Measurements from ENCODE around the gene PIERCE2.
A peak's percentile ranks its signal among the peaks of the same experiment; 100 is the strongest.
"Not testable (repeated sequence)": the region's sequence is repeated elsewhere in the genome, so short reads cannot be mapped to it uniquely, and the experiment has no call there.

PIERCE2 gene

DNA sequence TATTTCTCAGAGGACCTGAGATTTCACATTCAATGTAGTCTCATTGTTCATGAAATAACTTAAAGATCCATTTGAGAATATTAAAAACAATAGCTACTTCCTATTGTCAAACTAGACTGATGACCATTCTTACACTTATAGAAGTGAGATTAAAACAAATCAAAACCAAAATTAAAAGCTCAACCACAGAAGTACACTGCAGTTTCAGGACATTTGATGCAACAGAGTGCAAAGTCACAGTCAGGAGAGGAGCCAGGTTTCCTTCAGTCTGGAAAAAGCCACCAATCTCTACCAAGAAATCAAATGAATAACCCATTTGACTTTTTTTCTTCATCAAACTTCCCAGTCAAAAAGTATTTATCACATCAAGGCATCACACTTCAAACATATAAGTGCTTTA is 5.6 kb upstream of the PIERCE2 start:
- peak overlapping the region; percentile 97 to 98 for H3K27ac Mint-ChIP-seq
- no peaks in the 10 kb centered on the region for H3K9me3 Mint-ChIP-seq
- ATAC-seq (peak; percentile 87), DNase-seq (peak; percentile 5 to 21)
- H3K27me3 Mint-ChIP-seq, result no peaks in the 10 kb centered on the region
- H3K4me1 Mint-ChIP-seq, result peaks cover 60% of the 10 kb centered on the region
- H3K4me3 Mint-ChIP-seq, result peak overlapping the region; percentile 36 to 79

DNA sequence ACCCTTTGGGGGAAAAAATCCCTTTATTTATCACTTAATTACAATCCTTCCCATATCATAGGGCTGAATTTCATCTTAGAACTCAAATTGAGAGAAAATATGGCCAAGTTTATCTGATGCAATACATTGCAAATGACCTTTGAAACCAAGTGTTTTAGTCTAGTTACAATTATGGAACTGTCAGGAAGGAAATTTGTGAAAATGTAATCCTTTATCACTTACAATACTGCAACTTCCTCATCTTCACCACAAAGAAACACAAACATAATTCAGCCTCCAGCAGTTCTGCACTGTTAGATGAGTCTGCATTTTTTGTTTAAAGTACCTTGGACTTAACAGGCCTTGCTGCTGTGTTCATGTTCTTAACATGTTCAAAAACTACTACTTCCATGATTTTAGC is 4.8 kb upstream of the PIERCE2 start:
- DNase-seq (no peak), ATAC-seq (no peak)
- Mint-ChIP-seq H3K27ac (peak overlapping the region; percentile 97 to 98), H3K27me3 (no peaks in the 10 kb centered on the region), H3K4me1 (peaks cover 60% of the 10 kb centered on the region), H3K4me3 (peak overlapping the region; percentile 25 to 79), H3K9me3 (no peaks in the 10 kb centered on the region)

DNA sequence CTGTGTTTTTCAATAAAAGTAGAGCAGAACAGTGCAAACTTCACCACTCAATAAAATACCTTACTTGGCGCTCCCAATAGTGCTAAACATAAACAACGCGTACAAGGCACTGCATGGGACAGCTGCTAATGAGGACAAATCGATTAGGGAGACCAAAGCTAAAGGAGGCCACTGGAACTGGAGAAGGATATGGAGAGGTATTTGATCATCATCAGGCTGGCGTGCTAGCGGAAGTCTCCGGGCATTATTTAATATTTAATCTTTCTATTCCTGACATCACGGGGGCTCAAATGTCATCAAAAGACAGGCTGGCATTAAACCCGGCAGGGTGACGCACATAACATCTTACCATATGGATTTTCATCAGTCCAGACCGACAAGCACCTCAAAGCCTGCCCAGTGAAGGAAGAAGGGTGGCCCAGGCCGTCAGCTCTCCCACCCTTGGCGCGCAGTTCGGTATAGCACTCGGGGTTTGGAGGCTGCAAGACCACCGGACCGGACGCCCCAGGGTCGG is 740 bp upstream of the PIERCE2 start:
- peak overlapping the region; percentile 92 to 94 for H3K27ac Mint-ChIP-seq
- no peaks in the 10 kb centered on the region for H3K27me3 Mint-ChIP-seq
- H3K4me1 Mint-ChIP-seq, result peaks cover 41% of the 10 kb centered on the region
- peak; percentile 47 for ATAC-seq
- H3K9me3 Mint-ChIP-seq, result no peaks in the 10 kb centered on the region
- no peak for DNase-seq
- peak overlapping the region; percentile 92 to 94 for H3K4me3 Mint-ChIP-seq

DNA sequence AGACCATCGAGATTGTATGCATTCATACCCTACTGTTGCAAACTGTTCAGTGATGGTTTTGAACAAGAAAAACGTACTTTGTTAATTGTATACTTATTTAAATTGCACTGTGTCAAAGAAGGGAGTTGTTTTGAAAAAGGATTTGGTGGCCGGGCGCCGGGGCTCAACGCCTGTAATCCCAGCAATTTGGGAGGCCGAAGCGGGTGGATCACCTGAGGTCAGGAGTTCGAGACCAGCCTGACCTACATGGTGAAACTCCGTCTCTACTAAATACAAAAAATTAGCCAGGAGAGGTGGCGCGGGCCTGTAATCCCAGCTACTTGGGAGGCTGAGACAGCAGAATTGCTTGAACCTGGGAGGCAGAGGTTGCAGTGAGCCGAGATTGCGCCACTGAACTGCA is 681 bp downstream of the PIERCE2 start:
- Mint-ChIP-seq H3K27ac (peak overlapping the region in 1 of 2 donors; percentile 93), H3K4me3 (peak overlapping the region; percentile 46 to 94), H3K4me1 (peaks cover 26% of the 10 kb centered on the region)
- ATAC-seq, DNase-seq, H3K9me3 Mint-ChIP-seq, H3K27me3 Mint-ChIP-seq: not testable (repeated sequence)

DNA sequence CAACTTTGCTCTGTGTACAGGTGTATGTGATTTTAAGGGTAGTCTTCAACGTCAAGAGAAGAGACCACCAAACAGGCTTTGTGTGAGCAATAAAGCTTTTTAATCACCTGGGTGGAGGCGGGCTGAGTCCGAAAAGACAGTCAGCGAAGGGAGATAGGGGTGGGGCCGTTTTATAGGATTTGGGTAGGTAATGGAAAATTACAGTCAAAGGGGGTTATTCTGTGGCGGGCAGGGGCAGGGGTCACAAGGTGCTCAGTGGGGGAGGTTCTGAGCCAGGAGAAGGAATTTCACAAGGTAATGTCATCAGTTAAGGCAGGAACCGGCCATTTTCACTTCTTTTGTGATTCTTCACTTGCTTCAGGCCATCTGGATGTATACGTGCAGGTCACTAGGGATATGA is 9.4 kb downstream of the PIERCE2 start:
- not testable (repeated sequence) for DNase-seq, H3K4me3 Mint-ChIP-seq, H3K27me3 Mint-ChIP-seq, H3K4me1 Mint-ChIP-seq, ATAC-seq, H3K27ac Mint-ChIP-seq, H3K9me3 Mint-ChIP-seq

DNA sequence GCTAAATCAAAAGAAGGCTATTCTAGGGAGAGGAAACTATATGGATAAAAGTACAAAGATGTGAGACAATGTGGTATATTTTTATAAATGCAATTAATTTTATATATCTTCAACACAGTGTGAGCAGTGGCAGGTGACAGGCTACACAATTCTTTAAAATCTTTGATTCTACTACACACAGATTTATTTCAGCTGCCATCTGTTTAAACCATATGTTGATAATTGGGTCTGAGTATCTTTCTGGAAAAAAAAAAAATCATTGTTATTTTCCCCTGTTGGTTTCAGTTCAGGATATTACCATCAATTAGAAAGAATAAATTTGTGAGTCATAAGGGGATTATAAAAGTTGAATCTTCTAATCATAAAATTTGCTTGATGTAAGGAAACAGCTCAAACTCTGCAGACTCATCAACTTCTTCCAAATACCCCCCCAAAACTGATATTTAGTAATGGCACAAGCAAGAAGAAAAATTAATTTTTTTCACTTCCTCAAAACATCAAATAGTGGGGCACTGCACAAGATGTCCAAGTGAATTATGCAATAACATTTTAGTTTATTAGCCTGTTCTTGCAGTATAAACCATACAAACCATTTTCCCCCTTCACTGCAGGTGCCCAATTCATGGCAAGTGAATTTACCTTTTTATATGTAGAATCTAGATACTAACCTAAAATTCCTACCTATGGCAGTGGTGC is 12.0 kb downstream of the PIERCE2 start:
- no peaks in the 10 kb centered on the region for H3K9me3 Mint-ChIP-seq
- H3K4me3 Mint-ChIP-seq, result no peak overlapping the region
- no peaks in the 10 kb centered on the region for H3K27me3 Mint-ChIP-seq
- DNase-seq, result no peak
- H3K27ac Mint-ChIP-seq, result no peak overlapping the region
- H3K4me1 Mint-ChIP-seq, result no peaks in the 10 kb centered on the region
- ATAC-seq, result no peak

DNA sequence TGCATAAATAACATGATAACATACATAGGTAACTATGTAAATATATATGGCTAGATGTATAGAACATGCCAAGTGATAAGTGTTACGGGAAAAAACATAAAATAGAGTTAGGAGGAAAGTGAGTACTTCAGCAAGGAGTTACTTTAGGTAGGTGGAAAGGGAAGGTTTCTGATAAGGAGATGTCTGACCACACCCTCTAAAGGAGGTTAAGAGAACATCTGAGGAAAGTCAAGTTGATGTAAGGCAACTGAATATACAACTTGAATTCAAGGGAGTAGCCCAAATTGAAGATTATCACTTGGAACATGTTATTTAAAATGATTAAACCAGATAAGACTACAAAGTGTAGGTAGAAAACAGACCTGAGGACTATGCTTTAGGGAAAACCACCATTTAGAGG is 13.8 kb downstream of the PIERCE2 start:
- Mint-ChIP-seq H3K9me3 (no peaks in the 10 kb centered on the region), H3K4me1 (no peaks in the 10 kb centered on the region), H3K27ac (no peak overlapping the region), H3K27me3 (no peaks in the 10 kb centered on the region), H3K4me3 (no peak overlapping the region)
- no peak for DNase-seq
- no peak for ATAC-seq

DNA sequence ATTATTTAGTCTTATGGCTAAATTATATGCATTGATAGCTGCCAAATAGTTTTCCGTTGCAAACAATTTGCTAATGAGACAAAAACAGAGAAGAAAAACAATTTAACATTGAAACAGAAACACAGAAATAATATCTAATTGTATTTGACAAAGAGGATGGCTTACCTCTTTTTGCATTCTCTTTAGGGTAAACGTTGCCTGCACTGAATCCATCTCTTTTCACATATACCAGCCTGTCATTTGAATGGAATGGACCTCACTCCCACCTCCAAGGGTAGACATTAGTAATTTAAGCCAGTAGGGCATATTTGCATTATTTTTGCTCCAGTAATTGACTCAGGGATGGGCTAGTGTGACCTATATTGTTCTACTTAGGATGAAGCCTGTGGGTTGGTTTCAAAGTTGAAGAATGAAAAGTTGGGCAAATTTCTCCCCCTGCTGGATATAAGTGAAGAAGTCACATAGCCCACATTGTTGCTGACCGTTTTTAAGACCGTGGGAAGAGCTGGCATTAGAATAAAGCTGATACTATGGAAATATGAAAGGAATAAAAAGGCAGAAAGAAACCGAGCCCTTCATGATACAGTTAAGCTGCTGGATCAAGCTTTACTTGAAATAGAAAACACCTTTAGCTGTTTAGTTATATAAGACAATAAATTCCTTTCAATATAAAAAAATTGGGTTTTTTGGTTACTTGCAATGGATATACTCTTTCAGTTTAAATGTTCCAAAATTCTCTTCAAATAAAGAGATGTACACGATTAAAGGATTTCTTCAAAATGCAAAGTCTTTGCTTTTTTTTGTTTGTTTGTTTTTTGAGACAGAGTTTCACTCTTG is 26.9 kb downstream of the PIERCE2 start:
- no peaks in the 10 kb centered on the region for H3K27me3 Mint-ChIP-seq
- H3K4me1 Mint-ChIP-seq, result peaks cover 4% of the 10 kb centered on the region
- H3K9me3 Mint-ChIP-seq, result no peaks in the 10 kb centered on the region
- ATAC-seq (peak; percentile 74), DNase-seq (peak in 1 of 2 donors; percentile 17)
- H3K27ac Mint-ChIP-seq, result no peak overlapping the region
- no peak overlapping the region for H3K4me3 Mint-ChIP-seq

DNA sequence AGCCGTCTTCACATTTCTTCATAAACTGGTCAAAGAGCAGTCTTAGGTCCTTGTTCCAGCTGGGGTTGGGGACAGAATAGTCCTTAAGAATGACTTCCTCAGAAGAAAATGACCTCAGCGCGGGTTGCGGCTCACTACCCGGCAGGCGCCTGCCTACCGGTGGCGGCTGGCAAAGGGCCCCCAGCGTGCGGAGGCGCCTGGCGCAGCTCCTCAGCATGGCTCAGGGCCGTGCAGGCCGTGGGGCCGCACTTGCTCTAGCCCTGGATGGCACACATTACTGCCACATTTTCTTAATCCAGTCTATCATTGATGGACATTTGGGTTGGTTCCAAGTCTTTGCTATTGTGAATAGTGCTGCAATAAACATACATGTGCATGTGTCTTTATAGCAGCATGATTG is 34.8 kb downstream of the PIERCE2 start:
- not testable (repeated sequence) for H3K27me3 Mint-ChIP-seq, ATAC-seq, H3K4me1 Mint-ChIP-seq, H3K9me3 Mint-ChIP-seq, DNase-seq, H3K27ac Mint-ChIP-seq, H3K4me3 Mint-ChIP-seq

DNA sequence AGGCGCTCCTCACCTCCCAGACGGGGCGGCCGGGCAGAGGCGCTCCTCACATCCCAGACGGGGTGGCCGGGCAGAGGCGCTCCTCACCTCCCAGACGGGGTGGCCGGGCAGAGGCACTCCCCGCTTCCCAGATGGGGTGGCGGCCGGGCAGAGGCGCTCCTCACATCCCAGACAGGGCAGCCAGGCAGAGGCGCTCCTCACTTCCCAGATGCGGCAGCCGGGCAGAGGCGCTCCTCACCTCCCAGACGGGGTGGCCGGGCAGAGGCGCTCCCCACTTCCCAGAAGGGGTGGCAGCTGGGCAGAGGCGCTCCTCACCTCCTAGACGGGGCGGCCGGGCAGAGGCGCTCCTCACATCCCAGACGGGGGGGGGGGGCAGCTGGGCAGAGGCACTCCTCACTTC is 37.6 kb downstream of the PIERCE2 start:
- not testable (repeated sequence) for ATAC-seq, H3K4me3 Mint-ChIP-seq, H3K4me1 Mint-ChIP-seq

DNA sequence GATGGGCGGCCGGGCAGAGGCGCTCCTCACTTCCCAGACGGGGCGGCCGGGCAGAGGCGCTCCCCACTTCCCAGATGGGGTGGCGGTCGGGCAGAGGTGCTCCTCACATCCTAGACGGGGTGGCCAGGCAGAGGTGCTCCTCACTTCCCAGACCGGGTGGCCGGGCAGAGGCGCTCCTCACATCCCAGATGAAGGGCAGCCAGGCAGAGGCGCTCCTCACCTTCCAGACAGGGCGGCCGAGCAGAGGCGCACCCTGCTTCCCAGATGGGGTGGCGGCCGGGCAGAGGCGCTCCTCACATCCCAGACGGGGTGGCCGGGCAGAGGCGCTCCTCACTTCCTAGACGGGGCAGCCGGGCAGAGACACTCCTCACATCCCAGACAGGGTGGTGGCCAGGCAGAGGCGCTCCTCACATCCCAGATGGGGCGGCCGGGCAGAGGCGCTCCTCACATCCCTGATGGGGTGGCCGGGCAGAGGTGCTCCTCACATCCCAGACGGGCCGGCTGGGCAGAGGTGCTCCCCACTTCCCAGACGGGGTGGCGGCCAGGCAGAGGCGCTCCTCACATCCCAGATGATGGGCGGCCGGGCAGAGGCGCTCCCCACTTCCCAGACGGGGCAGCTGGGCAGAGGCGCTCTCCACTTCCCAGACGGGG is 38.2 kb downstream of the PIERCE2 start:
- not testable (repeated sequence) for DNase-seq, ATAC-seq, H3K4me1 Mint-ChIP-seq, H3K4me3 Mint-ChIP-seq, H3K27ac Mint-ChIP-seq, H3K27me3 Mint-ChIP-seq, H3K9me3 Mint-ChIP-seq

More for the DNA sequence above, 37.6 kb downstream of the PIERCE2 start:
- H3K27me3 Mint-ChIP-seq, H3K27ac Mint-ChIP-seq, H3K9me3 Mint-ChIP-seq, DNase-seq: not testable (repeated sequence)

DNA sequence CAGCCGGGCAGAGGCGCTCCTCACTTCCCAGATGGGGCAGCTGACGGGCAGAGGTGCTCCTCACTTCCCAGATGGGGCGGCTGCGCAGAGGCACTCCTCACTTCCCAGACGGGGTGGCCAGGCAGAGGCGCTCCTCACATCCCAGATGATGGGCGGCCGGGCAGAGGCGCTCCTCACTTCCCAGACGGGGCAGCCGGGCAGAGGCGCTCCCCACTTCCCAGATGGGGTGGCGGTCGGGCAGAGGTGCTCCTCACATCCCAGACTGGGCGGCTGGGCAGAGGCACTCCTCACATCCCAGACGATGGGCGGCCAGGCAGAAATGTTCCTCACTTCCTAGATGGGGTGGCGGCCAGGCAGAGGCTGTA is 38.7 kb downstream of the PIERCE2 start:
- H3K9me3 Mint-ChIP-seq, H3K4me1 Mint-ChIP-seq, DNase-seq, H3K27me3 Mint-ChIP-seq, H3K27ac Mint-ChIP-seq, ATAC-seq, H3K4me3 Mint-ChIP-seq: not testable (repeated sequence)

DNA sequence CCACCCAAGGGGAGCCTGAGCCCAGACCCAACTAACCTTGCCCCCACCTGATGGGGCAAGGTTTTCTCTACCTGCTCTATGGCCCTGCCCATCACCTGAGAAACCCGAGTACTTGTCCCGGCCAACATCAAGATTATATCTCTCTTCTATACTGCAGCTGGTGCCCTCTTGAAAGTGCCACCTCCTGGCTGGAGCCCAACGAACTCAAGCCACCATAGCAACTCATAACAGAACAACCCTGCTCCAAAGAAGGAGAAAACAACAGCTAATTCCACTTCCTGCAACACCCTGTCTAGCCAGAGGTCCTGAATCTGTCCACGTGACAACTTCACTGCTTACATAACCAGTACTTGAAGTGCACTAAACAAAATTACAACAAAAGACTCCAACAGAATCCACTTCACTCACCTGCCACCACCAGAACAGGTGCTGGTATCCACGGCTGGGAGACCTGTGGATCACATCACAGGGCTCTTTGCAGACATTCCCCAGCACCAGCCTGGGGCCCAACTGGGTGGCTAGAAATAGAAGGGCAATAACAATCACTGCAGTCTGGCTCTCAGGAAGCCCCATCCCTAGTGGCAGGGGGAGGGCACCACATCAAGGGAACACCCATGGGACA is 49.2 kb downstream of the PIERCE2 start:
- Mint-ChIP-seq H3K9me3 (peaks cover 13 to 23% of the 10 kb centered on the region in 2 donors), H3K27ac (peak overlapping the region in 1 of 2 donors; percentile 39), H3K27me3 (no peaks in the 10 kb centered on the region), H3K4me1 (no peaks in the 10 kb centered on the region), H3K4me3 (no peak overlapping the region)
- no peak for ATAC-seq
- no peak for DNase-seq

DNA sequence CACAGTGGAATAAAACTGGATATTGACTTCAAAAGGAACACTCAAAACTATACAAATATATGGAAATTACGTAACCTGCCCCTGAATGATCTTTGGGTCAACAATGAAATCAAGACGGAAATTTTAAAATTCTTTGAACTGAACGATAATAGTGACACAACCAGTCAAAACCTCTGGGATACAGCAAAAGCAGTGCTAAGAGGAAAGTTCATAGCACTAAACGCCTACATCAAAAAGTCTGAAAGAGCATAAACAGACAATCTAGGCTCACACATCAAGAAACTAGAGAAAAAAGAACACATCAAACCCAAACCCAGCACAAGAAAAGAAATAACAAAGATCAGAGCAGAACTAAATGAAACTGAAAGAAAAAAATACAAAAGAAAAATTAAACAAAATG is 53.2 kb downstream of the PIERCE2 start:
- ATAC-seq, result no peak
- peaks cover 13 to 23% of the 10 kb centered on the region in 2 donors for H3K9me3 Mint-ChIP-seq

DNA sequence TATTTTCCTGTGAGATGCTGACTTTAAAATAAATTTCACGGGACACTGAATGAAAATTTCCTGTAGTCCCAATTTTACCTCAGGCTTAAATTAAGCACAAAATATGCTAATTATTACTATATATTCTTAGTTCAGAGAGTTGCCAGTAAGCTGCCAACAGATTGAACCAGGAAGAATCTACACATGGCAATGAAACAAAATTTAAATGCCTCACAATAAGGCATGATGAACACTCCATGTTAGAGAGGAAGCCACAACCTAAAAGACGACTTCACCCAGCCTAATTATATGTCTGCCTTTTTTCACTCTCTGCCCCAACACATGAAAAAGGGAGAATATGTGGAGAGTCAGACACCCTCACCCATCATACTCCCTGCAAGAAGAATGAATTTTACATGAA is 60.0 kb downstream of the PIERCE2 start:
- ATAC-seq (no peak), DNase-seq (no peak)
- no peaks in the 10 kb centered on the region for H3K4me1 Mint-ChIP-seq
- H3K27me3 Mint-ChIP-seq, result no peaks in the 10 kb centered on the region
- no peak overlapping the region for H3K4me3 Mint-ChIP-seq
- H3K9me3 Mint-ChIP-seq, result no peaks in the 10 kb centered on the region
- H3K27ac Mint-ChIP-seq, result no peak overlapping the region

More for the DNA sequence above, 53.2 kb downstream of the PIERCE2 start:
- no peaks in the 10 kb centered on the region for H3K27me3 Mint-ChIP-seq
- H3K4me1 Mint-ChIP-seq, result no peaks in the 10 kb centered on the region
- H3K4me3 Mint-ChIP-seq, result no peak overlapping the region
- no peak for DNase-seq
- no peak overlapping the region for H3K27ac Mint-ChIP-seq

Data from stimulated activated naive CD8-positive, alpha-beta T cell treated with anti-CD3 and anti-CD28 coated beads, Interleukin-15, amount 100 ng/mL, for 72 hours (primary cell).